ENCODE data around the gene TACC2.

Gene TACC2

DNA sequence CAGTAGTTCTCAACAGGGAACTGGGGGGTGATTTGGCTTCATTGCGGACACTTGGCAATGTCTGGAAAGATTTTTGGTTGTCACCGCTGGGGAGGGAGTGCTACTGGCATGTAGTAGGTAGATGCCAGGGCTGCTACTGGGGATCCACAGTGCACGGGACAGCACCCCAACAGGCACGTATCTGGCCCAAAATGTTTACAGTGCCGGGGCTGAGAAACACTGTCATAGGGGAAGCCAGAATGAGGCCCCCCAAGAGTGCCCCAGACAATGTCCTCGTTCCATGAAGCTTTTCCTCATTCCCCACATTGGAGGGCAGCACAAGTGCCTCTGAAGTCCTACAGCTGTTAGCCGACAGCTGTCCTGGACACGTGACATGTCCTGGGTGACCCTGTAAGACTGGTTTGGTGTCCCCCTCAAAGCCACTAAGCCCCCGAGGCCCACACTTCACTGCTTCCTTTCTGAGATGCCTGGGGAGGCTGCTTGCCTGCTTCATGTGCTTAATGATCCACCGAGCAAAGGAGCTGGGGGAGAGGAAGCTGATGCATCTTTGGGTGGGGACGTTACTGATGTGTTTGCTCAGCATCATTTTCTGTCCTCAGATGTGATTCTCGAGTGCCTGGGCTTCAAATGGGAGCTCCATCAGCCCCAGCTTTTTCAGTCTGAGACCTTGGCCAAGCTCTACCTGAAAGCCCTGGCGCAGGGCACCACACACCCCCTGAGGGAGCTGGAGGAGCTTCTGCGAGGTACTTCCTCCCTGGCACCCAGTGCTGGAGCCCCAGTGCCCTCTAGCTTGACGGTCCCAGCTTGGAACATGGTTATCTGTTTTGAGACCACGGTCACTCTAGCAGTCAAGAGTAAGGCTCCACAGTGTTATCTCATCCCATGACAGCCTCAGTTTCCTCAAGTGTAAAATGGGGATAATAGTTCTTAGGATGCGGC is 296.8 kb downstream of the TACC2 start:
- DNase-seq: no peak

DNA sequence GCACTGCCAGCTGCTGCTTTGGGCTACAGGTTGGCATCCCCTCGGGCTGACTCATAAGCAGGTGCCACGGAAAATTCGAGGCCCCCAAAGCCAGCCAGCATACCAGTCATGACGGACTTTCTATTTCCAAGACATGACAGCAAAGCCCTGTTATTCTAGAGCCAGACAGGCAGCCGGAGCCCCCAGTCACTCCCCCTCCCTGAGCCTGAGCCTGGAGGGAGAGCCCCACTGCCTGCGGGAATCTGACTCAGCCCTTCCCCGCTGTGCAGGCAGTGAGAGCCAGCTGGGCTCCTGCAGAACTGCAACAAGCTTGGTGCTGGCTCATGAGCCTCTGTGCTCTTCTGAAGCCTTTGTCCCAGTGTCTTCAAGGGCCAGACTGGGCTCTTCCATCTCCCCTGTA is 297.9 kb downstream of the TACC2 start:
- no peak for DNase-seq

DNA sequence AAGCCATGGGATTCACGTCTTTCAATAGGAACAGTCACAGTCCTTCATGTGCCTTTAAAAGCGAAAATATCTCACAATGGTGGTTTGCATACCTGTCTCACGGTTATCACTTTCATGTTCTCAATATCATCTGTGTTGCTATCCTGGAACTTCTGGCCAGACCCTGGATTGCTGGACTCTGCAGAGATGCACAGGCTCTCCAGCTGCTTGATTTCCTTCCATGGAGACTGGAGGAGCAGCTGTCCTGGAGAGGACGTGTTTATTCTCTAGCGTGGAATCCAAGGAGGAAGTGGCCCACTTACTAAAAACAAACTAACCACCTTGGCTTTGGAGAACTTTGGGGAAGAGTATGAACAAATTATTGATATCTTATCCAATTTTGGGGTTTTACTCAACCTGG is 298.6 kb downstream of the TACC2 start:
- no peak for DNase-seq

DNA sequence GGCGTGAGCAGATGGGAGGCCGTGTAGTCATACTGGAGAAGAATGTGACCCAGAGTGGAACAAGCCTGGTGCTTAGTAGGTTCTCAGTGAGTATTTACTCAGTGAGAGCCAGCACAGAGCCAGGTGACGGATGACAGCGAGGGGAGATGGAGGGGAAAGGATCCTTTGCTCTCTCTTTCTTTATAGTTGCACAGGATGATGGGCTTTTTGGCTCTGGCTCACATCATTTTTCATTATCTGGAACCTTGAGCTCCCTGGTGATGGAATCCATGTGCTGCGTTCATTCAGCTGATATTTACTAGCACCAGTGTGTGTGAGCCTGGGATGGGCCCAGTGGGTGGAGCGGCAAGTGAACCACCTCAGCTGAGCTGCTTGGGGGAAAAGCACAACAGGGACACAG is 299.3 kb downstream of the TACC2 start:
- no peak for DNase-seq

DNA sequence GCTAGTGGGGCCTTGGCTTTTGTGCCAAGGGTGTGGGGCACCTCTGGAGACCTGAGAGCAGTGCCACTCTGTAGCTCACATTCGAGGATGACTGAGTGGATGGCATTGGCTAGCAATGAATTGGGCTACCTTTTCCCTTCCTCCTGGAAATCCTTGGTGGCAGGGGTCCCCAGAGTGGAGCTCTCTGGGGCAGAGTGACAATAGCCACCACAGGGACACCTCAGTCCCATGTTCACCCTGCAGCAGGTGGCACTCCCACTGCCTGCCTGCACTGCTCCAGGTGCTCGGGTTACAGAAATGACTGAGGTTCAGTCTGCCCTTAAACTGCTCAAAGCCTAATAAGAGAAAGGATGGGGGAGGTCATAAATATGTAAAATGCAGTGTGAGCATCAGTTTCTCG is 300.0 kb downstream of the TACC2 start:
- DNase-seq: no peak

DNA sequence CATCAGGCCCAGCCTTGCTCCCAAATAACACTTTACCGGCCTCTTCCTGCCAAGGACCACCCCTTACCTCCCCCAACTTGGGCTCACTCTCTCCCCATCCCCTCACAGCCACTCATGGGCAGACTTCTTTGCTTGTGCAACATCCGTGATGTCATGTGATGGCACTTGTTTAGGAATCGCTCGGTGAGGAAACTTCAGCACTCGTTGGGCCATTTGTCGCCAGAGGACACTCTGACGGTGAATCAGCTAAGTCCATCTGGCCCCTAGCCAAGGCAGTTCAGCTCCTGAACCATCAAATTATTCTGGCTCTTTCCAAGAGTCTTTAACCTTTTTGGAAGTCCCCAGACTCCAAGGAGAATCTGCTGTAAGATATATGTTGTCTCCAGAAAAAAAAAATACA is 301.4 kb downstream of the TACC2 start:
- DNase-seq: no peak

DNA sequence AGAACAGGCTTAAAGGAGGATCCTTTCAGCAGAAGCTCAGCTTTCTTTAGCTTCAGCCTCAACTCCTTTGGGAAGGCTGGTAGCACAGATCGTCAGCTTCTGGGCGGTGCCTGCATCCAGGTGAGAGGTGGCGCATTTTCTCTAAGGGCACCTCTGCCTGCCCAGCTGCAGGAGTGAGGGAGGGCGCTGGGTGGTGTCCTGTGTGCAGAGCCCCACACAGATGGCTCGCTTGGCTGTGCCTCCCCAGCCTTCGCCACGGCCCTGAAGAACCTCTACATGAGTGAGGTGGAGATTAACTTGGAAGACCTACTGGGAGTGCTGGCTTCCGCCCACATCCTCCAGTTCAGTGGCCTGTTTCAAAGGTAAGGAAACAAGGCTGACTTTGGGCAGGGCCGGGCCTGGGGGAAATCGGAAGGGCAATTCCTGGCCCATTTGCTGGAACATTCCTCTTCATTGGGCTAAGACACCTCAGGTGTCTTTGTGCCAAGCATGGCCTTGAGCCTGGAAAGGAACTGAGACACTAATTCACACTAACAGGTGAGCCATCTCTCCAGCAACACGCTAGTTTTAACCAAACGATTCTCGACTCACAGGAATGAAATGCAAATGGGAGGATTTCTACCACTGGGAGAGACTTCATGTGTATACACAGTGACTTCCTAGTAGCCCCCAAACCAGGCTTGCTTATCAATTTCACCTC is 302.0 kb downstream of the TACC2 start:
- no peak for DNase-seq

DNA sequence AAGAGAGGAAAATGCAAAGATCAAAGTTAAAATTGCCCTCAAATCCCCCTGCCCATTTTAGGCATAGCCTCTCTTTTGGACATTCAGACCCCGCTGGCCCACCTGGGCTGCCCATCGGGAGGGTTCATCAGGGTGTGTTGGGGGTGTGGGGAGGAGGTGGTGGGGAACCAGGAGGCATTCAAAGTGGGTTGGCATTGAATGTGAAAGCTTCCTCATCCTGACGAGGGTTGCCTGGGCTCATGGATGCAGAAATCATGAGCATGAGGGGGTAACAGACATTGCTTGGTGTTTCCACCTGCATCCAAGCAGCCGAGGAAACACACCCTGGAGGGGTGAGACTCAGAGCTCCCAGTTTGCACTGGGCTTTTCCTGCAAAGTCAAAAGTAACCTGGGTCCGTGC is 302.8 kb downstream of the TACC2 start:
- no peak for DNase-seq

DNA sequence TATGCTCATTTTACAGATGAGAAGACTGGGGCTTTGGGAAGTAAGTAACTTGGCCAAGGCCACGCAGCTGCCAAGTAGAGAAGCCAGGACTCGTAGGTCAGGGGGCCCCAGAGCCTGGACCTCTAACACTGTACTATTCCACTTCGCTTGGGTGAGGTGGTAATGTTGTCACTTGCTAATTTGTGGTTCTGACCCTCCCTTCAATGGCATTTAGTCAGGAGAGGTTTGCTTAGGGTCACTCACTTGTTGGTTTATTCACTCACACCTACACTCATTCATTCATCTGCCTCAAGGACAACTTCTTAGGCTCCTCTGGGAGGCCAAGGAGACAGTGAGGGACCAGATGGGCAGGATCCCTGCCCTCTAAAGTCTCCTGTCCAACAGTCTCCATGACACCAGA is 303.4 kb downstream of the TACC2 start:
- DNase-seq: no peak

DNA sequence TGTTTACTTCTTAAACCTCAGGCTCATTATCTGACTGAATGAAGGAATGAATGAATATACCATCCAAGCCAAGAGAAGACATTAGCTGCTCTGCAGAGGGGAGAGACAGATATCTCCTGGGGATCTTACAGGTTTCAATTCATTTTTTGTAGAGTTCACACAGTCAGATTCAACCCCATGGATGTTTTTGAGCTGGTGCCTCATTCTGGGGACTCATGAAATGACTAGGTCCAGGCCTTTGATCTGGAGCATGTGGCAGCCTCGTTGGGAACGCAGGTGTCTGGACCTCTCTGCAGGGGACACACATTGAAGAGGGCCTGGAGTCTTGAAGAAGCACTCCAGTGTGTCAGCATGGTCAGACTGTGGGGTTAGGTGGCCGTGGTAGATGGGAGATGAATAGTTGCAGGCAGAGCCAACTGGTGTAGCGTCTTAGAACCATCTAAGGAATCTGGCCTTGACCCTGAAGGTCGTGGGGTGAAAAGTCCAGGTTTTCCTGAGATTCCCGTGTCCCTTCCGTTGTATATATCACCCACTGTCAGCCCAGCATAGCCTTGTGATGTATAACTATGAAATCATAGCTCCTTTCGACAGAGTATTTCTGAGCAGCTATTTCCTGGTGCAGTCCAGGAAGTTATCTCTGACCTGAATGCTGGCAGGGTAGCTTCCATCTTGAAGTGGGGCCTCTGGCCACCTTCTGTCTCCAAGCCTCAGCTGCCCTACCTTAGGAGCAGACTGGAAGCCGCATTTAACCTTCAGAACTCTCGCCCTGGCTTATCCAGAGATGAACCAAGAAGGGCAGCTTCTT is 304.4 kb downstream of the TACC2 start:
- DNase-seq: no peak

DNA sequence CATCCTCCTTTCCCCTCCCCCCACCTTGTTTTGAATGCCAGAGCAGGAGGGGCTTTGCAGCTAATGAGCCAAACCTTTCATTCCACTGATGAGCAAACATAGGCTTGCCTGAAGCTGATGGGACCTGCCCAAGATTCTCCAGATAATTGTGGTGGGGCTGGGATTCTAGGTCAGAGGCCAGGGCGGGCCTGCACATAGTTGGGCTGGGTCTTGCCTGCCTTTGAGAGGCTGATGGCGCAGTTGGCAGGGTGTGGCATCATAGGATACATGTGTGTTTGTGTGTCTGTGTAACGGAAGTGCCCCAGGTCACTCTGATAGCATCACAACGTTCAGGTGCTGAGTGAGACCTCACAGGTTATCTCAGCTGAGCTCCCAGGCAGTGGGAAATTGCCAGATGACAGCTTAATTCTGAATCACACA is 305.0 kb downstream of the TACC2 start:
- no peak for DNase-seq

DNA sequence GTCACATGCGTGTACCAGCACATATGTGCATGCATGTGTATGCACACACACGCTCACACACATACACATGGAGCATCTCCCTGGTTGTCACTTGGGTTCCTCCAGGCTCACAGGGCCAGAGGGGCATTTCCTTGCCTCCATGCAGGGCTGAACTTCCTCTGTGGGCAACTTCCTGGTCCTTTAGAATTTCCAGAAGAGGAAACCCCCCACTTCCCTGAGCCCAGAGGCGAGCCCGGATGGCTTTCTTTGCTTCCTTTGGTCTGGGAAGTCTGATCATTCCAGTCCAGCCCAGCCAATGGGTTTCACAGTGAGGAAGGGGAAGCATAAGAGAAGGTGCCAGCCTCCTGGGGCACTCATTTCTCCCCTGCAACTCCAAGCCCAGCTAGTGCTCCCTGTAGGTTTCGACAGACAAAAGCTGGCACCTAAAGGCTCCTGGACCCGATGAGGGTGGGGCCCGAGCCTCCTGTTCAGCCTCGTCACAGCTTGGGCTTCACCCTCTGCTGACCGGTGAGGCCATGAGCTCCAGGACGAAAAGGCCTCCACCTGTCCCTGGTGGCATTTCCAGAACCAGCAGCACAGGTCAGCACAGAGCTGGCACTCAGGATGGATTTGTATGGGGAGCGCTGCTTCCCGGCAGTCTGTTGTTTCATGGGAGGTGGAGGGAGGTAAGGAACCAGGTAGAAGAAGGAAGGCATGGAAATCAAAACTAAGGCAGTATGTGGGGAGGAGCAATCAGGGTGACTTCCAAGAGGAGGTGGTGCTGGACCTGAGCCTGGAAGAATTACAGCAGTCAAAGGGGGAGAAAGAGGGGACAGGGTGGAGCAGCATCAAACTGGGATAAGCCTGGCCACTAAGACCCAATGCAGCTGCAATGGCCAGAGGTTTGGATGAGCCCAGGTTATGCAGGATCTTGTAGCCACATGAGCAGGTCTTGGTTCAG is 305.8 kb downstream of the TACC2 start:
- DNase-seq: no peak

DNA sequence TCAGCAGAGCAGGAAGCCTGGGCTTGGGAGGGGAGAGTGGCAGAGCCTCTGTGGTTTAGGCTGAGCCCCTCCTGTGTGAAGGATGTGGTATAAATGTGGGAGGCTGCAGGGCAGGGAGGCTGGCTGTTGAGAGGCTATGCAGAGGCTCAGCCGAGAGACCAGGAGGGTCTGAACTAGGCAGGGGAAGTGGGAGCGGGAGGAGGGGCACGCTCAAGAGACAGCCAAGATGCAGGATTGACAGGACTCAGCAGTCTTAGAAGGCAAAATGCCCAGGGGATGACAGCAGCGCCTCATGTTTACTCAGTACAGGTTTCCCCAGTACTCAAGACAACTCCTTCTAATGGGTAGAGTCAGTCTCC is 306.5 kb downstream of the TACC2 start:
- no peak for DNase-seq

DNA sequence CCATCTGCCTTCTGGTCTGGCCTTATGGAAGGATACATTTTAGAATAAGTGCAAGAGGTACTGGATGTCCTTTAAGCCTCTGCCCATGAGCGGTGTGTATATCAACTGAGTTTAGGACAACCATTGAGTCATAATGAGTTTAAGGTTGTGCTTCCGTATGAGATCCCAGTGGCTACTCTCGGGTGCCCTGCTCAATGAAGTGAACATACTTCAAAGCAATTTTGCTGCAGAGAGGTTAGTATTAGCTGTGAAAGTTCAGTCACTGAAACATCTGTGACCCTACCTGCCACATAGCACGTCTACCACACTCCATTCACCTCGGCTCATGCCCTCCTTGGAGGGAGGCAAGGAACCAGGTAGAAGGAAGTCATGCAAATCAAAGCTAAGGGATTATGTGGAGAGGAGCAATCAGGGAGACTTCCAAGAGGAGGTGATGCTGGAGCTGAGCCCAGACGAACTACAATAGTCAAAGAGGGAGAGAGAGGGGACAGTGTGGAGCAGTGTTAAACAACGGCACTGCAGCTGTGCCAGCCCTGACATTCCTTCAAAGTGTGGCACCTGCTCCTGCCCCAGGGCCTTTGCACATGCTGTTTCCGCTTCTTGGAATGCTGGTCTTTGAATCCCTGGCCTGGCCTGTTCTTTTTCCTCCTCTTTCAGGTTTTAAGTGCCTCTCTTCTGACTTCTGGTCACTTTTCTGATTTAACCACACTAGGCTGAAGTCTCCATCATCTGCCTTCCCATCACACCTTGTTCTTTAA is 307.6 kb downstream of the TACC2 start:
- DNase-seq: no peak

DNA sequence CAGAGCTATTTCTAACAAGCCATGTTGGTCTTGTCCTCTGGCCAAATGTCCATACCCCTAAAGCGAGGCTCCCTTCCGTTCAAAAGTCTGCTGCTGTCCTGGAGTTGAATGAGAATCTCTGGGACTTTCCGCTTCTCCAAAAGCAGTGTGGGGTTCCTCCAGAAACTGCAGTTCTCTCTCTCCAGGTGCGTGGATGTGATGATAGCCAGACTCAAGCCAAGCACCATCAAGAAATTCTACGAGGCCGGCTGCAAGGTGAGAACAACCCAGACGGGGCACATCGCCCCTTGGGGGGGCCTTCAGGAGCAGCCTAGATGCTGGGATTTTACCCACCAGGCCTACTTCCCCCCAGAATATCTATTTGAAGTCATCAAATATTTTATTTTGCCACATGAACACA is 308.6 kb downstream of the TACC2 start:
- no peak for DNase-seq

DNA sequence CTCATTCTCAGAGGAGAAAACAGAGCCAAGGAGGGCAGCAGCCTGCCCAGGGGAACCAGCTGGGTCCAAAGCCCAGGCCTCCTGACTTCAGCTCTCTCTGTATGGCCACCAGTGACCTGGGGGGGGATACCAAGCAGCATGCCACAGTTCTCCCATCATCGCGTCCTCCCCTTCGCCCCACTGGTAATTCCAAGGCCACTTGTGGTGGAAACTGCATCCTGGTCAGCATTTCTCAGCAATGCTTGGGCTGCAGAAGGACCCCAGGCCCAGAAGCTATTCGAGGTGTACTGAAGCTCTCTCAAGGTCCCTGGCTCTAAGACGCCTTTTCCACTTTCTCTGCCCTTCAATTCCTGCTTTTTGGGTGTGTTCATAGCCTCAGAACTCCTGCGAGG is 309.2 kb downstream of the TACC2 start:
- no peak for DNase-seq

DNA sequence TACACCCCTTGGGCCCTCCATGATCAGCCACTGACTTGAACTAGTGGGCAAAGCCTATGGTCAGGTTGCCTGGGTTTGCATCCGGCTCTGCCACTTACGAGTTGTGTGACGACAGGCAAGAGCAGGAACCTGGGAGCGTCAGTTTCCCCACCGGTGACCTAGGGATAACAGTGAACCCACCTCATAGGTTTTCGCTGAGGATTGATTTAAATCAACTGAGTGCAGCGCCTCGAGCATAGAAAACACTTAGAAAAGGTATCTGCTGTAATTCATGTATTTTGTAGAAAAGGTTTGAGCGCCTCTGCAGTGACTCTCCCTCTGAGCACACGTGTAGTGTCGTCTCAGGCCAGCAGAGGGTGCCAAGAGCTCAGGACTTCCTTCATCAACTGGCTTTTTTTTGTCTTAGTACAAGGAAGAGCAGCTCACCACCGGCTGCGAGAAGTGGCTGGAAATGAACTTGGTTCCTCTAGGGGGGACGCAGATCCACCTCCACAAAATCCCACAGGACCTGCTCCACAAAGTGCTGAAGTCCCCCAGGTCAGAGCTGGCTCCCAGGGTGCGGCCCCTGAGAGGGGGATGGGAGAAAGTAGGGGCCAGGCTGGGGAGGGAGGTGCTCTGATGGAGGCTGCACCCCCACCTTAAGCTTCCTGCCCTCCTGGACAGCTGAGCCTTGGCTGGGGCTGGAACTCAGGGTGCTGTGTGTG is 309.8 kb downstream of the TACC2 start:
- peak; percentile 67 for DNase-seq

DNA sequence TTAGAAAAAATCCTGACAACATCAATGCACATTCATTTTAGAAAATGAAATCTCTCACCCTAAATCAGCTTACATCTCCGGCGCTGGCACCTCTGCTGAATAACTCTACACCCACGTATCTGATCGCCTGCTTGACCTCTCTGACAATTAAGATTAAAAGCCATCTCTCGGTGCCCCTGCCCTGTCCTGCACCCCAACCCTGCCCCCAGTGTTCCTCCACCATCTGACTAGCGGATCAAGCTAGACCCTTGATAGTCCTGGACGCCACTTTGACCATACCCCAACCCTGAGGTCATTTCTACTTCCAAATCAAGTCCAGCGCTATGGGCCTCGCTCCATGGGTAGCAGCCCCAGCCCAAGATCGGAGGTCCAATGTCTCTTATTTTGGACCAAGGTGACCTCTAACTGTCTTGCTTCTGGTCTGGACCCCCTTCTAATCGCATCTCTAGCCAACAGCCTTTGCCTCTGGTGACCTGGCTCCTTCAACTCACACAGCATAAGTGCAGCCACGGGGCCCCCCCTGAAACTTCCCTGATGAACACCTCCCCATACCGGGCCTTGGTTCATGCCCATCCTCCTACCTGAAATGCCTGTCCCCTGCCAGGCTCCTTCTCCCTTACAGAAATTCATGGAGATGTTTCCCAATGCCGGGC is 310.6 kb downstream of the TACC2 start:
- DNase-seq: no peak

DNA sequence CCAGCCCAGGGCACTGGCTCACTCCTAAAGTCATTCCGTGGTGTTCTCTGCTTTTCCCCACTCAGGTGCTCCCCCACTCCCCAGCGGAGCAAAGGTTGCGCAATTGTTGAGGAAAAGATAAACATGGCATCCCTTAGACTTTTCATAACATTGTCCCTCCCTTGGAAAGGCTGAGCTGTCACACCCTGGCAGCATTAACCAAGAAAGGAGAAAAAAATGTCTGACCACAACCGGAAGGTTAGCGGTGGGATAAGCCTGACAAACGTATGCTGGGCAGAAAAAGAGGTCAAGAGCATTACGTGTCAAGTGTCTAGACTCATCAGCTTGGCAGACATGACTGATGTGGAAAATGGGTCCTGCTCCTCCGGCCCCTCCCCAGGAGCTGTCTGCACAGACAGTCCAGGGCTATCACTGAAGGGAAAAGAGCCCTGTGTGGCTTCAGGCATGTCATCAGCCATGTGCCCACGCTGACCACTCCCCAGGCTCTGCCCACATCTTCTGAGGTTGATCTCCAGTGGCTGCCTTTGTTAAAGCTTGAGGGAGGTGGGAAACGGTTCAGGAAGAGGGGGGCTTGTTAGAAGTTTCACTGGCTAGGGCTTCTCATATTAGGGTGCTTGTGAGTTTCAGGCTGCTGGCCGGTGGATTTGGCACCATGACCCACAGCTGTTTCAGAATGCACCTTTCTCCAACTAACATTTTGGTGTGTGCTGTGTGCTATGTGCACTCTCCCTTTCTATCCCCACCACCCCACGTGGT is 312.3 kb downstream of the TACC2 start:
- DNase-seq: no peak

DNA sequence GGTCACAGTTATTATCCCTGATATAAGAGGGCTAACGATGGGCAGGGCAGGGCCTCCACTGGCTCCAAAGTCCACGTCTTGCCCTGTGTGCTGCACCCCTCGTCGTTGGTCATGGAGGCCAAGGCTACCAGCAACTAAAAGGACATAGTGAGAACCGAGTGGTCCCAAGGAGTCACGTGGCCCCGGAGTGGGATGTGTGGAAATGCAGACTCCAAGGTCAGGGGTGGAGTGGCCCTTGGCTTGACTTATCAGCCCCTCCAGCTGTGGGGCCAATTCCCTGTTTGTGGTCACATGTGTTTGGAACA is 312.8 kb downstream of the TACC2 start:
- no peak for DNase-seq

Data from activated naive CD4-positive, alpha-beta T cell treated with Interleukin-2 at 50 U/mL for 16 hours (primary cell).